CD4-positive, alpha-beta T cell treated with Interleukin-4 for 1 hour (primary cell): ENCODE measurements around the gene APOL2.
"Not testable (repeated sequence)": the region's sequence is repeated elsewhere in the genome, so short reads cannot be mapped to it uniquely, and the experiment has no call there.

ENCODE experiments used
- DNase-seq, 2 donors: peaks; one replicate each; pipeline ENCODE4 v3.0.0-alpha.2; 2020 to 2022

APOL2 gene

DNA sequence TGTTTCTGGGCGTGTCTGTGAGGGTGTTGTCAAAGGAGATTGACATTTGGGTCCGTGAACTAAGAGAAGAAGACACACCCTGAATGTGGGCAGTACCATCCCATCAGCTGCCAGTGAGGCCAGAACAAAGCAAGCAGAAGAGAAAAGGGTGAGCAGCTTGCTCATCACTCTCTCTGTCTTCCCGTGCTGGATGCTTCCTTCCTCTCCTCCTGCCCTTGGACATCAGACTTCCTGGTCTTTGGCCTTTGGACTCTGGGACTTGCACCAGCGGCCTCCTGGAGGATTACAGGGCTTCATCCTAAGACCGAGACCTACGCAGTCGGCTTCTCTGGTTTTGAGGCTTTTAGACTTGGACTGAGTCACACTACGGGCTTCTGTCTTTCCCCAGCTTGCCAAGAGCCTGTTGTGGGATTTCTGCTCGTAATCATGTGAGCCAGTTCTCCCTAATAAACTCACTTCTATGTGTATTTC, 18.8 kb downstream of the APOL2 start:
- no peak for DNase-seq

DNA sequence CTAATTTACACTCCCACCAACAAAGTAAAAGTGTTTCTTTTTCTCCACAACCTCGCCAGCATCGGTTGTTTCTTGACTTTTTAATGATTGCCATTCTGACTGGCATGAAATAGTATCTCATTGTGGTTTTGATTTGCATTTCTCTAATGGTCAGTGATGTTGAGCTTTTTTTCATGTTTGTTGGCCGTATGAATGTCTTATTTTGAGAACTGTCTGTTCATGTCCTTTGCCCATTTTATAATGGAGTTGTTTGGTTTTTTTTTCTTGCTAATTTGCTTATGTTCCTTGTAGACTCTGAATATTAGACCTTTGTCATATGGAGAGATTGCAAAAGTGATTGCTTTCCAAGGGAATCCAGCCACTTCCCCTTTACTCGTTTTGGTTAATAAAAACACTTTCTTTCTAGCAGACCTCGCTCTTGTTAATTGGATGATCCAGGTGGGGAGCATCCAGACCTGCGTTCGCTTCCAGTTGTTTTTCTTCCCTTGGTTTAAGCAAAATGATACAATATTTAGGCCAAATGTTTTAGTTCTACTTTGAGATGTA, 20.6 kb downstream of the APOL2 start:
- no peak for DNase-seq

DNA sequence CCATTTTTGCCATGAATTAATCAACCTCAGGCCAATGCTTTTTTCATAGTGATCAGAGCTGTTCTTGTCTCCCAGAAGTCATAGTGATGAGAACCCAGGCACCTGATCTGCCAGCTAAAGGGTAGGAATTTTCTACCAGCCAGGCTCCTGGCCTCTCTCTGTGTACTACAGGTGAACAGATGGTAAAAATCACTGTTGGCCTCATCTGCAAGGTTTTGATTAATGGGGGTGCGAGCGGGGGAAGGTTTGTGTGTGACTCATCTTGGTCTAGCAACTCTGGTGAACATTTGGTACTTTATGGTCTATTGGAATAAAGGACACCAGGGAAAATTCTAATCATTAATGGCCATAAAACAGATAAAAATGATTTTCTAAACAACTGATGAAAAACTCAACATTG, 23.3 kb downstream of the APOL2 start:
- no peak for DNase-seq

DNA sequence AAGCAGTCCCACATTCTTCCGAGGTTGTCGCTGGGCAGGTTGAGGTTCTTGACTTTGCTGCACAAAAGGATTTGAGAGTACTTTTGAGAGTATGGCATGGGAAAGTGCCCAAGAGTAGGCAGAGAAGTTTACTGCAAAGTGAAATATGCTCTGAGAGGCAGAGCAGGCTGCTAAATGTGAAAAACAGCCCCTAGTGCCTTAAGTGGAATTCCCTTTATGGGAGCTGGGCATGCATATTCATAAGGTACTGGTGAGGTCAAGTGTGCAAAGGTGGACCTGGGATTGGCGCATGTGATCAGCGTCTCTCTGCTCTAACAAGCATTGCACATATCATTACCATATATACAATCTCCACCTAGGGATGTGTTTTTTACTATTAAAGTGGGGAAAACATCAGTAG, 25.7 kb downstream of the APOL2 start:
- DNase-seq = no peak

DNA sequence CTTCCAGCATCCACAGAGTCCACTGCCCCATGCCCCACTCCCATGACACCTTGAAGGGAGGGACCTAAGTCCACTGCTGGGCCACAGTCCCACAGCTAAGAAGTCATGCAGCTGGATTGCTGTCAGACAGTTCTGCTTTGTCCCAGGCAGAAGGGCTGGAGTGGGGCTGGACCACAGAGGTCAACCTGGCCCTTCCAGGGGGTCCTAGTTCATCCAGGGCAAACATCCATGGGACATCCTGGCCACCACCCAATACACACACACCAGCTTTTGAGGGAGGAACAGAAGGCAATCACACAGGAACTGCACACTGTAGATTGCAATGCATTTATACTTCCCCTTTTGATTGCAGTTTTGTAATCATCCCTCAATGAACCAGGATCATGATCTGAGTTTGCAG, 26.4 kb downstream of the APOL2 start:
- no peak for DNase-seq

DNA sequence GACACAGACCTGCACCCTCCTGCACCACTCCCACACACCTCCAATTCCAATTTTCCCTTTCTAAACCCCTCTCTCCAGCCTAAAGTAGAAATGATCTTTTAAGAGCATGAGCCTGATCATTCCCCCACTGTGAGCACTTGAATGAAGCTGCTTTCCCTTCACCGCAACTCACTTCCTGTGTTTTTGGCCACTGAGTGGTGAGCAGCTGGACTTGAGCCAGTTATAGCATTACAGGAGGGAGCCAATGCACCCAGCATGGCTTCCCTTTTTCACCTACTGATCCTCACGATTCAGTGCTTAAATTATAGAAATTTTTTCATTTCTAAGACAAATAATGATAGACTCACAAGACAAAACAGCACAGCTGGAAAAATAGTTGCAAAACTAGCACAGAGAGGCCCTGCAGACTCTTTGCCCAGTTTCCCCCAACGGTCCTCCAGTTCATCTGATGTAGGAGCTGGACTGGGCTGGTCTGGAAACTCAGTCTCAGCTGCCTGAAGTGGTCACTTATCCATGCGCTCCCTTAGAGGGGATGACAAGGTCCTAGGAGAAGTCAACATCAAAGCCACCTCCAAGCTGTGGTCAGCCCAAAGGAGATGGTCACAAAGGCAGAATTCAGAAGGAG, 28.0 kb downstream of the APOL2 start:
- DNase-seq = peak in 1 of 2 donors; percentile 25

DNA sequence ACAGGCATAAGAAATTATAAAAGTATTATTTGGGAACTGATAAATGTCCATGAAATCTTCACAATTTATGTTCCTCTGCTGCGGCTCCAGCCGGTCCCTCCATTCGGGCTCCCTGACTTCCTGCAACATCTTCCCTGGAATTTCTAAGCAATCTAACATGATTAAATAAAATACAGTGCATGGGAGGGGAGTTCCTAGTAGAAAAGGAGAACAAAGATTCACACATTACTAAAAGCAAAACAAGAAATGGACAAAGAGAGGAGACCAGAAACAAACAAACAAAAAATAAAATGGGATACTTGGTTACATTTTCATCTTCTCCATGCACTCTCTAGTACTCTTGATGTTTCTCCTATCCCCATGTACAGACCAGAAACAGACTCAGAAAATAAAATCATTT, 29.1 kb downstream of the APOL2 start:
- DNase-seq = no peak

DNA sequence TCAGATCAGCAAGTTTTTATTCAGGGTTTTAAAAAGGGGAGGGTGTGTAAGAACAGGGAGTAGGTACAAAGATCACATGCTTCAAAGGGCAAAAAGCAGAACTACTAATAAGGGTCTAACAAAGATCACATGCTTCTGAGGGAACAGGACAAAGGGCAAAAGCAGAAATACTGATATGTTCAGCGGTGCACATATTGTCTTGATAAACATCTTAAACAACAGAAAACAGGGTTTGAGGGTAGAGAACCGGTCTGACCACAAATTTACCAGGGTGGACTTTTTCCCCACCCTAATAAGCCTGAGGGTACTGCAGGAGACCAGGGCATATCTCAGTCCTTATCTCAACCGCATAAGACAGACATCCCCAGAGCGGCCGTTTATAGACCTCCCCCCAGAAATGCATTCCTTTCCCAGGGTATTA, 29.8 kb downstream of the APOL2 start:
- DNase-seq = not testable (repeated sequence)

DNA sequence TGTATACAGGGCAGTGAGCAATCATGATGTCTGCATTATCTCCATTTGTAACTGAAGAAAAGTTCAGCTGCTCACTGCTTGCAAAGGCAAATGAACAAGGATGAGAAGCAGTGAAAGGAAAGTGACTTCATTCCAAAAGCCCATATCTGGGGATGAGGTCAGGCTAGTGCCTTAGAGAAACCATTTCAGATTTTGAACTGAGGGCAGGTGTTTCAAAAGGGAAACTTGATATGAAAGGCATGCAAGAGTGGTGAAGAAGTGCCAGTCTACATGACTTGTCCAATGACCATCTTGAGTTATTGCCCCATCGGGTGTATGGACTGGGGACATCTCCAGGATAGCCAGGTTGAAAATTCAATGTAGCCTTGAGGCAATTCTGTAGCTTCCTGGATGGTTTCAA, 30.4 kb downstream of the APOL2 start:
- DNase-seq = no peak

DNA sequence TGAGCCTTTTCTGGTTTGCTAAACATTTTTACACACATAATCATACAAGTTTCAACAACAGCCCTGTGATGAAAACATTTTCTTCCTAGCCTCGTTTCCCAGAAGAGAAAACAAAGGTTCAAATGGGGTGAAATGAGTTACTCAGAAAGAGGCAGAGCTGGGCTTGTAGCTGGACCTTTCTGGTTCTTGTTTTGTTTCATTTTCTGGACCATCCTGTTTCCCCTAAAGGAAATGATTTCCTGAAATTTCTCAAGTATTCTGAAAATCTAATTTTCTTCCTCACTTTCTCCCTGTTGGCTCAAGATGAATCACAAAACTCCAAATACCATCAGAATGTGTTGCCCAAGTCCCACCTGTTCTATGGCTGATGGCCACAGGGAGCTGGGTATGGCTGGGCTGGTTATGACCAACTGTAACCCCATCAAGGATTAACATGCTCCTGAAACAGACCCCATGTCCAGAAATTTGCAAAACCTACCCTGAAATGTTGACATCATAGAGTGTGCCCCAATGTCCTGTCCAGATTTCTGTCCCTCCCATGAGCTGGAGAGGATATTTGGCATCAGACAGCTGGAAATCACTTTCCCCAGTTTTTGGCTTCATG, 31.1 kb downstream of the APOL2 start:
- no peak for DNase-seq

DNA sequence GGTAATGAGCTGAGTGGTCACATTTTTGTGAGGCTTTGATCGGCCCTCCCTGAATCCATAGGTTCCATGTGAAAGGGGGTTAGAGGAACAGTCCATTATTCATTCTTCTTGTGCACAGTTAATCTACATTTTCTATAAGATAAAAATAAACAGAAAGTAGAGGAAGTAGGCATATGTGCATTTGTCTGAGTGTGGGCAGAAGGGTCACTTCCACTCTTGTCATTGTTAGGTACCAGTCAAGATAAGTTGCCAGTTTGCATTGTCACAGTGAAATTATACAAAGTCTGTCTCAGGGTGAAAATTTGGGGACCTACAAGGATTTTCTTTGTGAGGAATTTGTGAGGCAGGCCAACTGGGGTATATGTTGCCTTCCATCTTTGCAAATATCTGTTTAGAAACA, 33.1 kb downstream of the APOL2 start:
- no peak for DNase-seq

DNA sequence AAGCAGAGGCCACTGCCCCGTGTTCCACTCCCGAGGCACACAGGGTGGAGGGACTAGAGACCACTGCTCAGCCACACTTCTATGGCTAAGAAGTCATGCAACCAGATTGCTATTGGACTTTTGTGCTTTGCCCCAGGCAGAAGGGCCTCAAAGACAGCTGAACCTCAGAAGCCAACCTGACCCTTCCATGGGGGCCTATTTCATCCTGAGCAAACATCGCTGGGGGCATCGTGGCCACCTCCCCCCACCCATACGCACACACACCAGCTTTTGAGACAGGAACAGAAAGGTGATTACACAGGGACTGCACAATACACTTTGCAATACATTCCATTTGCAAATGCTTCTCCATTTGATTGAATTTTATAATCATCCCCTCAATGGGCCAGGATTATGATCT, 33.8 kb downstream of the APOL2 start:
- DNase-seq = not testable (repeated sequence)

DNA sequence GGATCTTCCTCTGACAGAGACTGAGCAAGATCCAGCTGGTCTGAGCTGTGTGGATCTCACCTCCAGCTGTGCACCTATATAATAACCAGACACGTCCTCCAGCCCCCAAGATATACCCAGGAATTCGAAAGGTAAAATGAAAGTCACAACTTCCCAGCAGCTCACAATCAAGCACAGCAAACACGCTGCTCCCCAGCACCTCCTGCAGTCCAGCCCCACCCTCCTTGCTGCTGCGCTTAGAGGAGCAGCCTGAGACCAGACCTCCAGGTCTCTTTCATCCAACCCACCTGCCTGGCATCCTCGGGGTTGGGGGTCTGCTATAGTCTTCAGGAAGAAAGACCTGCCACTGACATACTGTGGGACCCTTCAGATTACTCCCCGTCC, 34.7 kb downstream of the APOL2 start:
- no peak for DNase-seq

DNA sequence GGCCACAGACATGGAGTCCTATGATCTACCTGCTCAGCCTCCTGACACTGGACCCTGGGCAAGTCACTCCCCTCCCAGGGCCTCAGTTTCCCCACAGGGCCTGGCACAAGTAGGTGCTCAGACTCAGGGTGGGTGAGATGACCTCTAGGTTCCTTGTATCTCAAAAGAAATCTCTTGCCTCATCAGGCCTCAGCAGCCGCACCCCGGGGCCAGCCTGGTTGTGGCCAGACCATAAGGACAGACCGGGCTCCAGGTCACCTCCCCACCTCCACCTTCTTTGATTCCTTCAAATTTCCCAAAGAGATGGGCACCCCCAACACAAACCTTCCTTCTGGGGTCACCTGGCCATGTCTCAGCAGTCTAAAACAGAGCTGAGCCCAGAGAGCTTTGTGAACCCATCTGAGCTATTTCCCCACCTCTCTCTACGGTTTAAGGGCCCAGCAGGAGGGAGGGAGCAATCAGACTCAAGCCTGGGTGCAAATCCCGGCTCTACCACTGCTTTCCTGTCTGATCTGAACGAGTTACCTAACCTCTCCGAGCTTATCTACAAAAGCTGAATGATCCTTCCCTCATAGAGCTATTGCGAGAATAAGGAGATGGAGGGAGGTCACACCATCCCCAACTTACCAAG, 35.2 kb downstream of the APOL2 start:
- DNase-seq = no peak

DNA sequence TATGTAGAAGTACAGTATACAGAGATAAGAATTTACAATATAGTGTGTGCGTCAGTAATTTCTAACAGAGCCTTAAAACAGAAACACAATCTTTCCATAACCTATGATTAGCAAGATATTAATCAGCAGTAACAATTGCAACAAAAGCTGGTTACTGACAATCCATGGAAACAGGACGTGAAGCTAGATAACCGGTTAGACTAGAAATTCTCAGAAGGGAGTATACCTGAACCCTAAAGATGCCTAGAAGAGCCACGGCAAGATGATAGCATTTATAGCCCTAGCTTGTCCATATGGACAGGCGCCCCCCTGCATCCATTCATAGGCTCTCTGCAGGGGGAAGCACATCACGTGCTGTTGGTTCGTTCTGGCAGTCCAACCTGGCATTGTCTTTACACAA, 35.9 kb downstream of the APOL2 start:
- DNase-seq = not testable (repeated sequence)

DNA sequence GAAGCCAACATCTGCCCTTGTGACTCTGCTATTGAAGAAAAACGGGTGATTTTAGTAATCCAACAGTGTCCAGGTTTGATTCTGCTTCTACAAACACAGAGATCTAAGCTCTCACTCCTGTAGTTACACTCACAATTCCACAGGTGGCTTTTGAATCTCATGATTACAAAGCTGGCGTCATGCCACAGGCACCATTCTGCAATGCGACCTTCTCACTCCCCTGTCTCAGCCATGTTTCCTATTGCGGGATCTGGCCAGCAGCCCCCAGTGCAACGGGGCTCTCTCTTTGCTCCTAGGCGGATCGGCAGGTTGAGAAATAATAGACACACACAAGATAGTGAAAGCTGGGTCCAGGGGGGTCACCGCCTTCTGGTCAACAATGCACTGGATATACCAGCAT, 36.4 kb downstream of the APOL2 start:
- not testable (repeated sequence) for DNase-seq

DNA sequence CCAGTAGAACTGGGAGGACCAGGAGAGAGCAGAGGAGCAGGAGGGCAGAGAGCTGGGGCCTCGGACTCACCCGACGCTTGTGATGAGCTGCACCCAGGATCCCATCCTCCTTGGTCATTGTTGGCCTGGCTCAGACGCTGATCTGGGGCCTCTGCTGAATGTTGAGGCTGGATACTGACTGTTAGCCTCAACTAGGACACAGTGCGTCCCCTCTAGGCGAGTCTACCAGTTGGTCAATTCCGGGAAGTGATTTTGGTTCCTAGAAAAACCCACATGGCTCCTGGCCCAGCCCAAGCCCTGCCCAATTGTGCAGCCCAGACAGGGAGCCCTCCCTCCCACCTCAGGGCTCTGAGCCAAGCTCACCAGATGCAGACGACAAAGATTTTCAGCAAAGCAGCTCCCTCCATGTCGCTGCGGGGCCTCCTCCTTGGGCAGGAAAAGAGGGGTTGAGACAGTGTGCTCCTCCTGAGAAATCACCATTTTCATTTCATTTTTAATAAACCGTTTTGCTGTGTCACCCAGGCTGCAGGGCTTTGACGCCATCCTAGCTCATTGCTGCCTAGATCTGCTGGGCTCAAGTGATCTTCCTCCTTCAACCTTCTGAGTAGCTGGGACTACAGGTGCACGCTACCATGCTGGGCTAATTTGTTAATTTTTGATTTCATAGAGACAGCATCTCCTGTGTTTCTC, 37.6 kb downstream of the APOL2 start, which contains the start of gene APOL4:
Gene APOL4, minus strand, starts transcription at position 180 of the 690 bp plus-strand sequence. Its CDS starts 75 bp downstream, at position 105.
- DNase-seq = no peak

DNA sequence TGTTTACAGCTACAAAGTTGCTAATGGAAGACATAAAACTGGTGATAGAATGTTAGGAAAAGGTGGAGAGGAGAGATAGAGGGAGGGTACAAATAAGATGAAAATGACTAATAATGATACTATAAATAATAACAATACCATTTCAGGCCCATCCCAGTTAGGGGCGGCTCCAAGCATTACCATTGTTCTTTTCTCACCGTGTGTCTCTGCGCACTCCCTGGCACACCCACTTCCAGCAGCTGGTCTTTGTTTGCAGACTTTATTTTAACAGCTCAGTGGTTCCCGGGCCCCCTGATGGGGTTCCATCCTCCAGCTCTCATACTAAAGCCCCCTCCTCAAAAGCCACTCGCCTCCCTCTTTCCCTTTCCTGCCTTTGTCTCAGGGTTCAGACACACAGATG, 38.3 kb downstream of the APOL2 start:
- not testable (repeated sequence) for DNase-seq

DNA sequence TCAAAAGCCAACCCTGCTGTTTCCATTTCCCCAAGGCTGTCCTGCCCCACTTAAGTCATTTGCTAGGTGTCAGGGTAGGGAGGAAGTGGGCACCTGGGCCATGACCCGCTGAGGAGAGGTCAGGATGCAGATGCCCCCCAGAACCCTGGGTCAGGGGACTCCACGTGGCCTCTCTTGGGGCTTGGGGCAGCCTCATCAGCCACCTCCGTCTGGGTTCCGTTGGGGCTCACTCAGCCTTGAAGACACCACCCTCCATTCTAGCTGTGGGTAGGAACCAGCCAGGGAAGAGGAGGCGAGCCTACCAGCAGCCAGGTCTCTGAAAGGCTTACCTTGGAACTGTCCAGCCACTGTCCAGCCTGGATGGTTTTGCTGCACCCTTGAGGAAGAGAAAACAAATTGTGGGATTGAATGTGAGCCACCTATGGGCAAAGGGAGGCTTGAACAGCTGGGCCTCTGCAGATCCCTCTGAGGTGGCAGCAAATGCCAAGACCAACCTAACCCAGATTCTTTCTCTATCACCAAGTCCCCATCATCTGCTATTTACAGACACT, 40.3 kb downstream of the APOL2 start:
- no peak for DNase-seq

DNA sequence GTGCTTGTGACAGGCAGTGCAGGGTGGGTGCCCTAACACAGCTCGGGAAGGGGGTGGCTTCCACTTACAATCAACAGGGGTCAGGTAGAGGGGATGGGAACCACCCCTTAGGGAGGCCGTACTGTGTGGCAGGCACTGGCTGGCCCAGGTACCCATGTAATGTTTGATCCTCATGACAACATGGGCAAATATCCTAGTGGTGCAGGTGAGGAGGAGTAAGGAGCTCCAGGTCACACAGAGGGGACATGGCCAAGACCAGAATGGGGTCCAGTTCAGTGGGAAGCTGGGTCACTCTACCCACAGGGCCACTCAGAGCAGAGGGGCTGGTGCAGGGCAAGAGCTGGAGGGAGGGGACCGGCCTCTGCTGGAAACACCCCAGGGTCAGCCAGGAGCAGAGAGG, 40.8 kb downstream of the APOL2 start:
- no peak for DNase-seq

DNA sequence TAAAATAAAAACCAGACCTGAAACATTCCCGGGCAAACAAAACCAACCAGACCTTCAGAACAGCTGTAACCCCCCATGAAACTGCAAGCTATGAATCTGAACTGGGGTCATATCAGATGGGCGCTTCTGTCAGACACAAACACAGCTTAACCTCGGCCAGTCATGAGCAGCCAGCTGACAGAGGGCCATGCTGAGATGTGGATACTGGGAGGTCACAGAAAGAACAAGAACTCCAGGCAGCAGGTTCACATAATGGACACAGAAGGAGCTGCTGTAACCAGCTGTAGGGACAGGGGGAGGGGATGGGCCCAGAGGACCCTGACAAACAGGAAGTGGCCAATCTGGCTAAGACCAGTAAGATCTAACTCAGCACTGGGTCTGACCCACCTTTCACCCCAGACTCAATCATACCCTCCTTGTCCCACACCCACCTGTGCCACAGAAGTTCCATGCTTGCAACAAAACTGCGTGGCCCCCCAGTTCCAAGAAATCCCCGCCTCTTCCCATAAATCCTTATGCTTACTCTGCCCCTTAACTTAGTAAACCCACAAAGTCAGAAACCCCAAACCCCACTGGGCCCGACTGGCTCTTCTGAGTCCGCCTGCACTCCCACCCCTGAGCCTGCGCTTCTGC, 41.7 kb downstream of the APOL2 start:
- DNase-seq = no peak

DNA sequence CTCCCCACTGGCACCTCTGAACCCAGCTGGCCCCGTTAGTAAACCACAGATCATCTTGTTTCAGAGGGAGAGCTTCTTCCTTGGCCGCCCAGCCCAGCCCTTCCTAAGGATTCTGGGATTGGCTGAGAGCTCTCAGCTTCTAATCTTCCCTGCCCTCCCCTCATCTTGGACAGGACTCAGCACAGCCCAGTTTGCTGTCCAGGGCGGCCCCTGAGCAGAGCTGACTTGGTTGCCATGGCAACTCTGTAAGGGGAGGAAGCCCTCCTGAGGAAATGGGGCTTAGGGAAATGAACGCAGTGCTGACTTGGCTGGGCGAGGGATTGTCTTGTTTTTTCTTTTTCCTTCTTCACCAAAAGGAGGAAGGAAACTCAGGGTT, 42.3 kb downstream of the APOL2 start:
- no peak for DNase-seq
